GM18517 (cell line): ENCODE measurements around the gene CHST8.
"Not testable (repeated sequence)": the region's sequence is repeated elsewhere in the genome, so short reads cannot be mapped to it uniquely, and the experiment has no call there.

Experiments
- ATAC-seq: cut with Tn5 transposase; IDR thresholded peaks from one replicate; pipeline ENCODE4 v1.9.1; 2021; ENCODE audit warnings: mild to moderate bottlenecking, moderate library complexity; ENCODE audit not compliant: unreplicated experiment

CHST8 gene

GRCh38 chr19:33616857-33617256 lies 4.9 kb upstream of the CHST8 start:
- no peak for ATAC-seq

- not testable (repeated sequence) for ATAC-seq
These were observed 3.4 kb upstream of the CHST8 start for GRCh38 chr19:33618363-33618762.

- no peak for ATAC-seq
These were observed 2.9 kb upstream of the CHST8 start for GRCh38 chr19:33618884-33619283.

- no peak for ATAC-seq
These were observed 1.1 kb upstream of the CHST8 start for GRCh38 chr19:33620611-33621010.

- no peak for ATAC-seq
These were observed 528 bp upstream of the CHST8 start for GRCh38 chr19:33621065-33621785.

- no peak for ATAC-seq
These were observed 704 bp downstream of the CHST8 start for GRCh38 chr19:33622505-33622808.

- no peak for ATAC-seq
These were observed 1.2 kb downstream of the CHST8 start for GRCh38 chr19:33622809-33623511.

- no peak for ATAC-seq
These were observed 2.8 kb downstream of the CHST8 start for GRCh38 chr19:33624586-33624985.

- ATAC-seq: no peak
These were observed 5.8 kb downstream of the CHST8 start for GRCh38 chr19:33627526-33627925.

- no peak for ATAC-seq
These were observed 6.4 kb downstream of the CHST8 start for GRCh38 chr19:33627962-33628839.

GRCh38 chr19:33628921-33629825 lies 7.4 kb downstream of the CHST8 start:
- ATAC-seq: no peak

- ATAC-seq: no peak
These were observed 8.1 kb downstream of the CHST8 start for GRCh38 chr19:33629826-33630375.

- no peak for ATAC-seq
These were observed 9.3 kb downstream of the CHST8 start for GRCh38 chr19:33630880-33631608.

GRCh38 chr19:33631609-33631973 lies 9.8 kb downstream of the CHST8 start:
- no peak for ATAC-seq

- ATAC-seq: no peak
These were observed 12.8 kb downstream of the CHST8 start for GRCh38 chr19:33634361-33635091.

- no peak for ATAC-seq
These were observed 16.6 kb downstream of the CHST8 start for GRCh38 chr19:33638167-33639034.

- no peak for ATAC-seq
These were observed 17.4 kb downstream of the CHST8 start for GRCh38 chr19:33639035-33639681.

- ATAC-seq: no peak
These were observed 19.0 kb downstream of the CHST8 start for GRCh38 chr19:33640773-33641172.
